ENCODE data around the gene ANXA2. TPM values are rescaled to one million over a fixed set of nuclear protein-coding genes. Genes with fewer than 3 reads are reported as not detected.
"Not testable (repeated sequence)": the region's sequence is repeated elsewhere in the genome, so short reads cannot be mapped to it uniquely, and the experiment has no call there.

The ANXA2 gene
- total RNA-seq, 4 donors from 2014 or later: 376 to 811 (median 549) TPM

DNA sequence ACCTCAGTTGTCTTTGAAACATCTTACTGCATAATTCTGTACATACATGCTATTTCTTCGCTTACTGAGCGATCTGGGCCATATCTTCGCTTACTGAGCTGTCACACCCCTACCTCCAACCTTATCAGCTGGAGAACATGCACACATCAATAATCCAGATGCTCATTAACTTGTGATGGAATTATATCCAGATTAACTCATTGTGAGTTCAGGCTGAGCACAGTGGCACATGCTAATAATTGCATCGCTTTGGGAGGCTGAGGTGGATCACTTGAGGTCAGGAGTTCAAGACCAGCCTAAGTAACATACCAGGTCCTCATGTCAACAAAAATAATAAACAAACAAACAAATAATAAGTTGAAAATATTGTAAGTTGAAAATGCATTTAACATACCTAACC, 19.3 kb upstream of the ANXA2 start:
- Histone ChIP-seq H3K27me3 (no peaks in the 10 kb centered on the region), H3K4me1 (no peaks in the 10 kb centered on the region), H3K9me3 (no peaks in the 10 kb centered on the region), H3K27ac (no peak overlapping the region), H3K36me3 (no peaks in the 10 kb centered on the region), H3K4me3 (no peak overlapping the region)
- DNase-seq: no peak
- intact Hi-C loops (cut with DNase I; ENCODE audit: low total_unique reads): no loop called here
- TF ChIP-seq, protein P1, sequence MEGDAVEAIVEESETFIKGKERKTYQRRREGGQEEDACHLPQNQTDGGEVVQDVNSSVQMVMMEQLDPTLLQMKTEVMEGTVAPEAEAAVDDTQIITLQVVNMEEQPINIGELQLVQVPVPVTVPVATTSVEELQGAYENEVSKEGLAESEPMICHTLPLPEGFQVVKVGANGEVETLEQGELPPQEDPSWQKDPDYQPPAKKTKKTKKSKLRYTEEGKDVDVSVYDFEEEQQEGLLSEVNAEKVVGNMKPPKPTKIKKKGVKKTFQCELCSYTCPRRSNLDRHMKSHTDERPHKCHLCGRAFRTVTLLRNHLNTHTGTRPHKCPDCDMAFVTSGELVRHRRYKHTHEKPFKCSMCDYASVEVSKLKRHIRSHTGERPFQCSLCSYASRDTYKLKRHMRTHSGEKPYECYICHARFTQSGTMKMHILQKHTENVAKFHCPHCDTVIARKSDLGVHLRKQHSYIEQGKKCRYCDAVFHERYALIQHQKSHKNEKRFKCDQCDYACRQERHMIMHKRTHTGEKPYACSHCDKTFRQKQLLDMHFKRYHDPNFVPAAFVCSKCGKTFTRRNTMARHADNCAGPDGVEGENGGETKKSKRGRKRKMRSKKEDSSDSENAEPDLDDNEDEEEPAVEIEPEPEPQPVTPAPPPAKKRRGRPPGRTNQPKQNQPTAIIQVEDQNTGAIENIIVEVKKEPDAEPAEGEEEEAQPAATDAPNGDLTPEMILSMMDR (IDR thresholded peaks at IDR 0.05): no peak
- TF ChIP-seq POLR2A (IDR thresholded peaks at IDR 0.05): no peak

DNA sequence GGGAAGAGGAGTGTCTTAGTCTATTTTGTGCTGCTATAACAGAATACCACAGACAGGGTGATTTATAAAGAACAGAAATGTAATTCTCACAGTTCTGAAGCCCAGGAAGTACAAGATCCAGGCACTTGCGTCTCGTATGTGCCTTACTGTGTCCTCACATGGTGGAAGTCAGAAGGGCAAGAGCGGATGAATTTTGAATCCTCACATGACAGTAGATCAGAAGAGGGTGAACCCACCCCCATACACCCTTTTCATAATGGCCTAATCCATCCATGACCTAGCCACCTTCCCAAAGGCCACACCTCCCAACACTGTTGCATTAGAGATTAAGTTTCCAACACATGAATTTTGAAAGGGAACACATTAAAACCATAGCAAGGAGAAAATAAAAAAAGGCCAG, 18.7 kb upstream of the ANXA2 start:
- H3K4me1 ChIP-seq: no peaks in the 10 kb centered on the region
- TF ChIP-seq, protein P1 (IDR thresholded peaks at IDR 0.05): no peak
- TF ChIP-seq POLR2A (IDR thresholded peaks at IDR 0.05): no peak
- intact Hi-C loops (cut with DNase I; ENCODE audit: low total_unique reads): no loop called here
- no peak overlapping the region for H3K27ac ChIP-seq
- no peaks in the 10 kb centered on the region for H3K27me3 ChIP-seq
- no peak overlapping the region for H3K4me3 ChIP-seq
- H3K9me3 ChIP-seq: no peaks in the 10 kb centered on the region
- no peaks in the 10 kb centered on the region for H3K36me3 ChIP-seq
- no peak for DNase-seq

GRCh38 chr15:60414016-60414682, 16.4 kb upstream of the ANXA2 start:
- no peak for DNase-seq
- Histone ChIP-seq H3K4me1 (no peaks in the 10 kb centered on the region), H3K4me3 (no peak overlapping the region), H3K27ac (no peak overlapping the region), H3K27me3 (no peaks in the 10 kb centered on the region), H3K36me3 (no peaks in the 10 kb centered on the region), H3K9me3 (no peaks in the 10 kb centered on the region)
- intact Hi-C loops (cut with DNase I; ENCODE audit: low total_unique reads): no loop called here
- TF ChIP-seq, protein P1 (IDR thresholded peaks at IDR 0.05): no peak
- no peak for TF ChIP-seq POLR2A (IDR thresholded peaks at IDR 0.05)

- Histone ChIP-seq H3K4me1 (no peaks in the 10 kb centered on the region), H3K9me3 (no peaks in the 10 kb centered on the region), H3K27me3 (no peaks in the 10 kb centered on the region), H3K27ac (no peak overlapping the region), H3K4me3 (no peak overlapping the region), H3K36me3 (no peaks in the 10 kb centered on the region)
- intact Hi-C loops (cut with DNase I; ENCODE audit: low total_unique reads): no loop called here
- DNase-seq: no peak
- no peak for TF ChIP-seq POLR2A (IDR thresholded peaks at IDR 0.05)
- TF ChIP-seq, protein P1 (IDR thresholded peaks at IDR 0.05): no peak
These were observed 15.5 kb upstream of the ANXA2 start for GRCh38 chr15:60413231-60413824.

DNA sequence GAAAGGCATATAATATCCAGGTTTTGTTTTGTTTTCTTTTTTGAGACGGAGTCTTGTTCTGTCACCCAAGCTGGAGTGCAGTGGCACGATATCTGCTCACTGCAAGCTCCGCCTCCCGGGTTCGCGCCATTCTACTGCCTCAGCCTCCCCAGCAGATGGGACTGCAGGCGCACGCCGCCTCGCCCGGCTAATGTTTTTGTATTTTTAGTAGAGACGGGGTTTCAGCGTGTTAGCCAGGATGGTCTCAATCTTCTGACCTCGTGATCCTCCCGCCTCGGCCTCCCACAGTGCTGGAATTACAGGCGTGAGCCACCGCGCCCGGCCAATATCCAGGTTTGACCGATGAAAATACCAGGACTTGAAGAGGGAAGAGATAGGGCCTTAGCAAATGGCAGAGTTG, 15.0 kb upstream of the ANXA2 start:
- H3K4me3 ChIP-seq; H3K27ac ChIP-seq; H3K9me3 ChIP-seq; H3K4me1 ChIP-seq; H3K36me3 ChIP-seq; H3K27me3 ChIP-seq; DNase-seq; intact Hi-C loops (cut with DNase I; ENCODE audit: low total_unique reads): not testable (repeated sequence)
